Liver (tissue), 3 donors: Measurements from ENCODE around the gene IL17B.

Experiments used
- EGR1 ChIP-seq, 2 donors: IDR thresholded peaks; 2 replicates each; pipeline ENCODE4 v1.6.1; 2016 to 2018; ENCODE audit warnings: antibody characterized with exemption in 2 of 2, low read depth in 2 of 2
- HNF4A ChIP-seq, 2 donors: conservative IDR thresholded peaks; 2 replicates each; pipeline ENCODE4 v1.6.1; 2016; ENCODE audit warnings: antibody characterized with exemption in 2 of 2, mild to moderate bottlenecking in 2 of 2
- JUND ChIP-seq, 2 donors: IDR thresholded peaks; 2 replicates each; pipeline ENCODE4 v1.6.1; 2016; ENCODE audit warnings: antibody characterized with exemption in 2 of 2
- RAD21 ChIP-seq, 2 donors: IDR thresholded peaks; 2 replicates each; pipeline ENCODE4 v1.6.1; 2016; ENCODE audit warnings: antibody characterized with exemption in 2 of 2, mild to moderate bottlenecking in 2 of 2
- TAF1 ChIP-seq: conservative IDR thresholded peaks from 2 replicates; pipeline ENCODE4 v1.6.1; 2016; ENCODE audit warnings: antibody characterized with exemption, mild to moderate bottlenecking
- YY1 ChIP-seq: IDR thresholded peaks from 2 replicates; pipeline ENCODE4 v1.6.1; 2016; ENCODE audit warnings: antibody characterized with exemption, mild to moderate bottlenecking
- ZBTB33 ChIP-seq: IDR thresholded peaks from 2 replicates; pipeline ENCODE4 v1.6.1; 2016; ENCODE audit warnings: antibody characterized with exemption
- TF ChIP-seq, protein P1 (sequence below): fragments of 150-350 bp; IDR thresholded peaks from 2 replicates; pipeline ENCODE4 v1.5.1; 2017; ENCODE audit warnings: improper control_type of control experiment, low read depth, low read length; ENCODE audit not compliant: missing input control
- TF ChIP-seq, protein P2 (sequence below): IDR thresholded peaks from 2 replicates; pipeline ENCODE4 v1.6.1; 2016; ENCODE audit warnings: antibody characterized with exemption, mild to moderate bottlenecking
- donor health status: healthy.
- donor health status: healthy.

DNA sequence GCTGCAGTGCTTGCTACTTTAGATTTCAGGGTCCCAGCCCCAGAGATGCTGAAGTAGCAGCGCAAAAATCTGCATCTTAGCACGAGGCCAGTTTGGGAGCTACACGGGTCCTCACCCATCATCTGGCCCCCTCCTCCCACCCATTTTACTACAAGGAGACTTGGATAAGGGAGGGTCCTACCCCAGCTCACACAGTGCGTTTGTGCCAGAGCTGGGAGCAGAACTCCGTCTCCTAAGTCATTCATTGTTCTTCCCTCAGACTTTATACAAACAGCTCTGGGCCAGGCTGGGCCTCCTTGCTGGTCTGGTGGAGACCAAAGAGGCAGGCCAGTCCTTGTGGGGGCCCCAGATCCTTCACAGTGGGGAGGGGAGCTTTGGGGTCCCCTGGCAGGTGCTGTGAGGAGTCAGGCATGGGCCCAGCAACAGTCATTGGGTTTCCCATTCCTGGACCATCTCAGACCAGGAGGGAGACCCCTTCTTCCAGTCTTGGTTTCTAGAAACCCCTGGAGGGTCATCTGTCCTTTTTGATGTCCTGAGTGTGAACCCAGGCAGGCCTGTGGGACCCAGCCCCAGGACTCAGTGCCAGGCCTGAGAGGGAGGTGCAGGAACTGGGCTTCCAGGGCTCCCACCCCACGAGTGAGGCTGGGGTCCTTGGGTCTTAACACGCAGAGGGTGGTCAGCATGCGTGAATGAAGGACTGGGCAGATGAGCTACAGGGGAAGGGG, 2.3 kb upstream of the IL17B start:
- TF ChIP-seq, protein P1, sequence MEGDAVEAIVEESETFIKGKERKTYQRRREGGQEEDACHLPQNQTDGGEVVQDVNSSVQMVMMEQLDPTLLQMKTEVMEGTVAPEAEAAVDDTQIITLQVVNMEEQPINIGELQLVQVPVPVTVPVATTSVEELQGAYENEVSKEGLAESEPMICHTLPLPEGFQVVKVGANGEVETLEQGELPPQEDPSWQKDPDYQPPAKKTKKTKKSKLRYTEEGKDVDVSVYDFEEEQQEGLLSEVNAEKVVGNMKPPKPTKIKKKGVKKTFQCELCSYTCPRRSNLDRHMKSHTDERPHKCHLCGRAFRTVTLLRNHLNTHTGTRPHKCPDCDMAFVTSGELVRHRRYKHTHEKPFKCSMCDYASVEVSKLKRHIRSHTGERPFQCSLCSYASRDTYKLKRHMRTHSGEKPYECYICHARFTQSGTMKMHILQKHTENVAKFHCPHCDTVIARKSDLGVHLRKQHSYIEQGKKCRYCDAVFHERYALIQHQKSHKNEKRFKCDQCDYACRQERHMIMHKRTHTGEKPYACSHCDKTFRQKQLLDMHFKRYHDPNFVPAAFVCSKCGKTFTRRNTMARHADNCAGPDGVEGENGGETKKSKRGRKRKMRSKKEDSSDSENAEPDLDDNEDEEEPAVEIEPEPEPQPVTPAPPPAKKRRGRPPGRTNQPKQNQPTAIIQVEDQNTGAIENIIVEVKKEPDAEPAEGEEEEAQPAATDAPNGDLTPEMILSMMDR, result no peak
- TF ChIP-seq TAF1, result no peak
- TF ChIP-seq YY1, result no peak
- TF ChIP-seq, protein P2, sequence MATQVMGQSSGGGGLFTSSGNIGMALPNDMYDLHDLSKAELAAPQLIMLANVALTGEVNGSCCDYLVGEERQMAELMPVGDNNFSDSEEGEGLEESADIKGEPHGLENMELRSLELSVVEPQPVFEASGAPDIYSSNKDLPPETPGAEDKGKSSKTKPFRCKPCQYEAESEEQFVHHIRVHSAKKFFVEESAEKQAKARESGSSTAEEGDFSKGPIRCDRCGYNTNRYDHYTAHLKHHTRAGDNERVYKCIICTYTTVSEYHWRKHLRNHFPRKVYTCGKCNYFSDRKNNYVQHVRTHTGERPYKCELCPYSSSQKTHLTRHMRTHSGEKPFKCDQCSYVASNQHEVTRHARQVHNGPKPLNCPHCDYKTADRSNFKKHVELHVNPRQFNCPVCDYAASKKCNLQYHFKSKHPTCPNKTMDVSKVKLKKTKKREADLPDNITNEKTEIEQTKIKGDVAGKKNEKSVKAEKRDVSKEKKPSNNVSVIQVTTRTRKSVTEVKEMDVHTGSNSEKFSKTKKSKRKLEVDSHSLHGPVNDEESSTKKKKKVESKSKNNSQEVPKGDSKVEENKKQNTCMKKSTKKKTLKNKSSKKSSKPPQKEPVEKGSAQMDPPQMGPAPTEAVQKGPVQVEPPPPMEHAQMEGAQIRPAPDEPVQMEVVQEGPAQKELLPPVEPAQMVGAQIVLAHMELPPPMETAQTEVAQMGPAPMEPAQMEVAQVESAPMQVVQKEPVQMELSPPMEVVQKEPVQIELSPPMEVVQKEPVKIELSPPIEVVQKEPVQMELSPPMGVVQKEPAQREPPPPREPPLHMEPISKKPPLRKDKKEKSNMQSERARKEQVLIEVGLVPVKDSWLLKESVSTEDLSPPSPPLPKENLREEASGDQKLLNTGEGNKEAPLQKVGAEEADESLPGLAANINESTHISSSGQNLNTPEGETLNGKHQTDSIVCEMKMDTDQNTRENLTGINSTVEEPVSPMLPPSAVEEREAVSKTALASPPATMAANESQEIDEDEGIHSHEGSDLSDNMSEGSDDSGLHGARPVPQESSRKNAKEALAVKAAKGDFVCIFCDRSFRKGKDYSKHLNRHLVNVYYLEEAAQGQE, result no peak
- no peak for TF ChIP-seq JUND (IDR thresholded peaks at IDR 0.05)
- TF ChIP-seq RAD21 (IDR thresholded peaks at IDR 0.05), result no peak
- TF ChIP-seq EGR1 (IDR thresholded peaks at IDR 0.05; ENCODE audit: low read depth in 2 of 2), result no peak
- TF ChIP-seq HNF4A (conservative IDR thresholded peaks at IDR 0.05), result no peak
- TF ChIP-seq ZBTB33, result no peak
